Ovary (tissue), 3 donors: ENCODE measurements around the gene GRK1.

Experiments
- POLR2A ChIP-seq: fragments of 450-650 bp; IDR thresholded peaks from one replicate; pipeline ENCODE4 v1.6.1; 2017; ENCODE audit warnings: antibody characterized with exemption, mild to moderate bottlenecking, moderate library complexity
- TF ChIP-seq, protein P1 (sequence below), 3 donors: fragments of 450-650 bp in 2 of 3; fragments of 200-600 bp in 1 of 3; IDR thresholded peaks; one replicate each; pipeline versions ENCODE4 v1.5.1 to v1.8.0; 2016 to 2022; ENCODE audit warnings: antibody characterized with exemption in 3 of 3, mild to moderate bottlenecking in 1 of 3
- donor health status: DM: no; HTN: no; CAD: no.

- TF ChIP-seq, protein P1, sequence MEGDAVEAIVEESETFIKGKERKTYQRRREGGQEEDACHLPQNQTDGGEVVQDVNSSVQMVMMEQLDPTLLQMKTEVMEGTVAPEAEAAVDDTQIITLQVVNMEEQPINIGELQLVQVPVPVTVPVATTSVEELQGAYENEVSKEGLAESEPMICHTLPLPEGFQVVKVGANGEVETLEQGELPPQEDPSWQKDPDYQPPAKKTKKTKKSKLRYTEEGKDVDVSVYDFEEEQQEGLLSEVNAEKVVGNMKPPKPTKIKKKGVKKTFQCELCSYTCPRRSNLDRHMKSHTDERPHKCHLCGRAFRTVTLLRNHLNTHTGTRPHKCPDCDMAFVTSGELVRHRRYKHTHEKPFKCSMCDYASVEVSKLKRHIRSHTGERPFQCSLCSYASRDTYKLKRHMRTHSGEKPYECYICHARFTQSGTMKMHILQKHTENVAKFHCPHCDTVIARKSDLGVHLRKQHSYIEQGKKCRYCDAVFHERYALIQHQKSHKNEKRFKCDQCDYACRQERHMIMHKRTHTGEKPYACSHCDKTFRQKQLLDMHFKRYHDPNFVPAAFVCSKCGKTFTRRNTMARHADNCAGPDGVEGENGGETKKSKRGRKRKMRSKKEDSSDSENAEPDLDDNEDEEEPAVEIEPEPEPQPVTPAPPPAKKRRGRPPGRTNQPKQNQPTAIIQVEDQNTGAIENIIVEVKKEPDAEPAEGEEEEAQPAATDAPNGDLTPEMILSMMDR (IDR thresholded peaks at IDR 0.05) = no peak
- TF ChIP-seq POLR2A = no peak
Observed at GRCh38 chr13:113661509-113661908, 5.5 kb upstream of the GRK1 start.
